H9 (cell line): Measurements from ENCODE around the gene FXYD7. TPM values are rescaled to one million over a fixed set of nuclear protein-coding genes. Genes with fewer than 3 reads are reported as not detected.

Experiments used
- DNase-seq: peaks from one replicate; pipeline ENCODE4 v3.0.0-alpha.2; 2017
- H2AFZ ChIP-seq: one replicate; pipeline ENCODE4 v1.6.1; 2013; ENCODE audit warnings: mild to moderate bottlenecking, low read length, control low read depth, moderate library complexity
- H2AK5ac ChIP-seq: 2 replicates; pipeline ENCODE4 v1.6.1; 2013; ENCODE audit warnings: low read length, control low read depth, mixed read lengths; ENCODE audit not compliant: insufficient read length
- H2BK120ac ChIP-seq: one replicate; pipeline ENCODE4 v1.6.1; 2013; ENCODE audit warnings: low read depth, mild to moderate bottlenecking, low read length, control low read depth, inconsistent platforms; ENCODE audit not compliant: poor library complexity, severe bottlenecking
- H2BK12ac ChIP-seq: 2 replicates; pipeline ENCODE4 v1.6.1; 2013; ENCODE audit warnings: low read length, control low read depth, mixed read lengths, low read depth; ENCODE audit not compliant: insufficient read length
- H2BK15ac ChIP-seq: 2 replicates; pipeline ENCODE4 v1.6.1; 2013; ENCODE audit warnings: low read depth, low read length, control low read depth
- H2BK20ac ChIP-seq: one replicate; pipeline ENCODE4 v1.6.1; 2013; ENCODE audit warnings: low read depth, mild to moderate bottlenecking, low read length, control low read depth, inconsistent platforms; ENCODE audit not compliant: poor library complexity, severe bottlenecking
- H2BK5ac ChIP-seq: 2 replicates; pipeline ENCODE4 v1.6.1; 2013; ENCODE audit warnings: low read length, control low read depth, mixed read lengths; ENCODE audit not compliant: insufficient read length
- H3K14ac ChIP-seq: 2 replicates; pipeline ENCODE4 v1.6.1; 2013; ENCODE audit warnings: low read length, control low read depth; ENCODE audit not compliant: insufficient read depth
- H3K18ac ChIP-seq: 2 replicates; pipeline ENCODE4 v1.6.1; 2013; ENCODE audit warnings: low read depth, mild to moderate bottlenecking, mixed read lengths, low read length, control low read depth; ENCODE audit not compliant: insufficient read length
- H3K23ac ChIP-seq: 2 replicates; pipeline ENCODE4 v1.6.1; 2013; ENCODE audit warnings: low read length, control low read depth, mixed read lengths, low read depth; ENCODE audit not compliant: insufficient read length
- H3K23me2 ChIP-seq: 2 replicates; pipeline ENCODE4 v1.6.1; 2013; ENCODE audit warnings: low read depth, mild to moderate bottlenecking, mixed read lengths, low read length, control low read depth; ENCODE audit not compliant: insufficient read length, poor library complexity, severe bottlenecking
- H3K27ac ChIP-seq: 2 replicates; pipeline ENCODE4 v1.5.1; 2013; ENCODE audit warnings: low read length, control low read depth, mixed read lengths, low read depth; ENCODE audit not compliant: insufficient read length
- H3K27me3 ChIP-seq: 2 replicates; pipeline ENCODE4 v1.6.1; 2013; ENCODE audit warnings: low read length, control low read depth, inconsistent platforms; ENCODE audit not compliant: insufficient read depth
- H3K4ac ChIP-seq: 2 replicates; pipeline ENCODE4 v1.6.1; 2013; ENCODE audit warnings: low read depth, mild to moderate bottlenecking, control low read depth, inconsistent platforms, low read length, moderate library complexity
- H3K4me1 ChIP-seq: 2 replicates; pipeline ENCODE4 v1.6.1; 2013; ENCODE audit warnings: low read length, control low read depth, inconsistent platforms; ENCODE audit not compliant: insufficient read depth
- H3K4me2 ChIP-seq: 2 replicates; pipeline ENCODE4 v1.6.1; 2013; ENCODE audit warnings: low read length, control low read depth, mixed read lengths; ENCODE audit not compliant: insufficient read length, insufficient read depth
- H3K56ac ChIP-seq: 2 replicates; pipeline ENCODE4 v1.6.1; 2013; ENCODE audit warnings: low read depth, mild to moderate bottlenecking, mixed read lengths, low read length, control low read depth; ENCODE audit not compliant: insufficient read length
- H3K79me1 ChIP-seq: 2 replicates; pipeline ENCODE4 v1.6.1; 2013; ENCODE audit warnings: low read depth, mild to moderate bottlenecking, moderate library complexity, low read length, control low read depth, inconsistent platforms; ENCODE audit not compliant: insufficient read depth, poor library complexity, severe bottlenecking
- H3K79me2 ChIP-seq: 2 replicates; pipeline ENCODE4 v1.6.1; 2013; ENCODE audit warnings: low read length, control low read depth, inconsistent platforms; ENCODE audit not compliant: insufficient read depth
- H3K9ac ChIP-seq: 2 replicates; pipeline ENCODE4 v1.6.1; 2013; ENCODE audit warnings: low read length, control low read depth, mixed read lengths; ENCODE audit not compliant: insufficient read length; ENCODE audit errors: extremely low read depth
- H3K9me3 ChIP-seq: one replicate; pipeline ENCODE4 v1.6.1; 2013; ENCODE audit warnings: low read depth, low read length, inconsistent platforms; ENCODE audit not compliant: control insufficient read depth
- H3T11ph ChIP-seq: one replicate; pipeline ENCODE4 v1.6.1; 2013; ENCODE audit warnings: mild to moderate bottlenecking, low read length, control low read depth, inconsistent platforms
- H4K20me1 ChIP-seq: one replicate; pipeline ENCODE4 v1.6.1; 2013; ENCODE audit not compliant: control insufficient read depth, insufficient read length, insufficient read depth
- H4K5ac ChIP-seq: 2 replicates; pipeline ENCODE4 v1.6.1; 2013; ENCODE audit warnings: low read depth, mild to moderate bottlenecking, mixed read lengths, low read length, control low read depth; ENCODE audit not compliant: insufficient read length
- H4K8ac ChIP-seq: replicated peaks from 2 replicates; pipeline ENCODE4 v1.6.1; 2013; ENCODE audit warnings: low read length, control low read depth, mixed read lengths, low read depth; ENCODE audit not compliant: insufficient read length
- H4K91ac ChIP-seq: 2 replicates; pipeline ENCODE4 v1.6.1; 2013; ENCODE audit warnings: low read depth, mild to moderate bottlenecking, moderate library complexity, mixed read lengths, low read length, control low read depth; ENCODE audit not compliant: insufficient read length
- H3K27ac Mint-ChIP-seq, 3 experiments: 2 replicates in 2 of 3; 3 replicates in 1 of 3; pipeline ENCODE4 v1.8.0; 2020 to 2021; ENCODE audit warnings: mixed read lengths in 3 of 3, mild to moderate bottlenecking in 1 of 3, moderate library complexity in 1 of 3
- H3K27me3 Mint-ChIP-seq: 2 replicates; pipeline ENCODE4 v1.8.0; 2021; ENCODE audit warnings: low read depth, mild to moderate bottlenecking, moderate library complexity, mixed read lengths
- H3K36me3 Mint-ChIP-seq, 3 experiments: 2 replicates in 2 of 3; 3 replicates in 1 of 3; pipeline ENCODE4 v1.8.0; 2020 to 2021; ENCODE audit warnings: low read depth in 3 of 3, mixed read lengths in 3 of 3; ENCODE audit not compliant: insufficient read depth in 1 of 3
- H3K4me1 Mint-ChIP-seq, 2 experiments: 2 replicates each; pipeline ENCODE4 v1.8.0; 2020; ENCODE audit warnings: mixed read lengths in 2 of 2
- H3K4me3 Mint-ChIP-seq, 2 experiments: 2 replicates in 1 of 2; 3 replicates in 1 of 2; pipeline ENCODE4 v1.8.0; 2020 to 2021; ENCODE audit warnings: mild to moderate bottlenecking in 2 of 2, mixed read lengths in 2 of 2, moderate library complexity in 1 of 2
- H3K9me3 Mint-ChIP-seq, 2 experiments: 2 replicates in 1 of 2; 3 replicates in 1 of 2; pipeline ENCODE4 v1.8.0; 2020; ENCODE audit warnings: mild to moderate bottlenecking in 2 of 2, mixed read lengths in 2 of 2, moderate library complexity in 1 of 2
- WGBS: extraction: QIAGEN DNeasy Blood & Tissue Kit; methylation state at CpG from one replicate; pipeline ENCODE4 v1.1.7; 2013; ENCODE audit warnings: missing lambda C conversion rate, low lambda C conversion rate, mixed read lengths; ENCODE audit not compliant: insufficient read length; ENCODE audit errors: extremely low coverage; 5-methylcytosine and 5-hydroxymethylcytosine counted together
- total RNA-seq: library from RNA; stranded (reverse); gene quantifications from 2 replicates; pipeline ENCODE4 v1.2.1, GENCODE V29; 2021
- TF ChIP-seq, protein P1 (sequence below): fragments of 200-600 bp; sonication (generic); conservative IDR thresholded peaks from 3 replicates; pipeline ENCODE4 v1.8.0; 2021; ENCODE audit warnings: antibody characterized with exemption, mild to moderate bottlenecking

FXYD7 gene
- total RNA-seq, 1 experiment from 2014 or later: 9.0 TPM

- H2BK12ac ChIP-seq: no peak overlapping the region
- H3K23me2 ChIP-seq: no peaks in the 10 kb centered on the region
- no peaks in the 10 kb centered on the region for H4K20me1 ChIP-seq
- H3K27ac ChIP-seq: no peak overlapping the region
- no peak overlapping the region for H2BK120ac ChIP-seq
- no peak overlapping the region for H3T11ph ChIP-seq
- Mint-ChIP-seq H3K9me3 (no peaks in the 10 kb centered on the region), H3K4me1 (peaks cover 21 to 26% of the 10 kb centered on the region in 2 experiments; a peak in 3 of 4 replicates), H3K36me3 (no peaks in the 10 kb centered on the region), H3K4me3 (no peak overlapping the region), H3K27ac (peak overlapping the region in 1 of 3 experiments; percentile 74; a peak in 4 of 7 replicates), H3K27me3 (peaks cover 9% of the 10 kb centered on the region)
- H2AFZ ChIP-seq: no peak overlapping the region
- H2AK5ac ChIP-seq: no peak overlapping the region
- H2BK5ac ChIP-seq: no peak overlapping the region
- H3K4ac ChIP-seq: no peak overlapping the region
- H4K8ac ChIP-seq: no peak overlapping the region
- H3K27me3 ChIP-seq: no peaks in the 10 kb centered on the region
- no peak overlapping the region for H3K14ac ChIP-seq
- no peaks in the 10 kb centered on the region for H3K79me2 ChIP-seq
- no peak overlapping the region for H2BK15ac ChIP-seq
- no peak overlapping the region for H4K5ac ChIP-seq
- no peaks in the 10 kb centered on the region; the same call in 1 of the 2 replicates for H3K4me1 ChIP-seq
- TF ChIP-seq, protein P1, sequence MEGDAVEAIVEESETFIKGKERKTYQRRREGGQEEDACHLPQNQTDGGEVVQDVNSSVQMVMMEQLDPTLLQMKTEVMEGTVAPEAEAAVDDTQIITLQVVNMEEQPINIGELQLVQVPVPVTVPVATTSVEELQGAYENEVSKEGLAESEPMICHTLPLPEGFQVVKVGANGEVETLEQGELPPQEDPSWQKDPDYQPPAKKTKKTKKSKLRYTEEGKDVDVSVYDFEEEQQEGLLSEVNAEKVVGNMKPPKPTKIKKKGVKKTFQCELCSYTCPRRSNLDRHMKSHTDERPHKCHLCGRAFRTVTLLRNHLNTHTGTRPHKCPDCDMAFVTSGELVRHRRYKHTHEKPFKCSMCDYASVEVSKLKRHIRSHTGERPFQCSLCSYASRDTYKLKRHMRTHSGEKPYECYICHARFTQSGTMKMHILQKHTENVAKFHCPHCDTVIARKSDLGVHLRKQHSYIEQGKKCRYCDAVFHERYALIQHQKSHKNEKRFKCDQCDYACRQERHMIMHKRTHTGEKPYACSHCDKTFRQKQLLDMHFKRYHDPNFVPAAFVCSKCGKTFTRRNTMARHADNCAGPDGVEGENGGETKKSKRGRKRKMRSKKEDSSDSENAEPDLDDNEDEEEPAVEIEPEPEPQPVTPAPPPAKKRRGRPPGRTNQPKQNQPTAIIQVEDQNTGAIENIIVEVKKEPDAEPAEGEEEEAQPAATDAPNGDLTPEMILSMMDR: no peak
- H3K18ac ChIP-seq: no peak overlapping the region
- DNase-seq: no peak
- H3K9me3 ChIP-seq: no peaks in the 10 kb centered on the region
- WGBS: no CpG with 5 or more reads among the region's 35 CpGs
- H3K9ac ChIP-seq: no peak overlapping the region
- H3K23ac ChIP-seq: no peak overlapping the region
- no peak overlapping the region for H4K91ac ChIP-seq
- H3K79me1 ChIP-seq: no peaks in the 10 kb centered on the region
- H2BK20ac ChIP-seq: no peak overlapping the region
- H3K4me2 ChIP-seq: no peak overlapping the region
- H3K56ac ChIP-seq: no peak overlapping the region
Observed at GRCh38 chr19:35125749-35126623, 17.1 kb upstream of the FXYD7 start.
